PC-3 (cell line): ENCODE data around the gene GLB1L3. TPM values are rescaled to one million over a fixed set of nuclear protein-coding genes. Genes with fewer than 3 reads are reported as not detected.

Experiments
- ATAC-seq: fragments of 200-7000 bp; cut with Tn5 transposase; 2 replicates; pipeline ENCODE4 v1.9.1; 2020; ENCODE audit warnings: mild to moderate bottlenecking, moderate library complexity
- BruUV-seq: library from RNA; stranded (reverse); fragments of 400-500 nt; replicated peaks from 2 replicates; lab custom pipeline; 2021; lab: Mats Ljungman, UMichigan
- CTCF ChIA-PET: fragments of 300-600 bp; sonication (Branson Sonifier 250); formaldehyde crosslinking; loops from one replicate; lab custom pipeline; 2022; ENCODE audit warnings: antibody characterized with exemption; lab: Charles Lee
- POLR2A ChIA-PET: fragments of 300-600 bp; sonication (Branson Sonifier 250); formaldehyde crosslinking; loops from one replicate; lab custom pipeline; 2022; ENCODE audit warnings: antibody characterized with exemption; ENCODE audit not compliant: unreplicated experiment; lab: Charles Lee
- DNase-seq: peaks from one replicate; pipeline ENCODE4 v3.0.0-alpha.2; 2015
- H2AFZ ChIP-seq: fragments of 300-600 bp; sonication (generic); 2 replicates; pipeline ENCODE4 v1.6.0; 2016; ENCODE audit warnings: antibody characterized with exemption, low read length
- H3F3A ChIP-seq: fragments of 300-600 bp; sonication (generic); one replicate; pipeline ENCODE4 v1.6.0; 2017; ENCODE audit warnings: antibody characterized with exemption, low read length, control low read depth, mild to moderate bottlenecking; ENCODE audit not compliant: unreplicated experiment
- H3K27ac ChIP-seq: fragments of 300-600 bp; sonication (generic); 2 replicates; pipeline ENCODE4 v1.5.1; 2016; ENCODE audit warnings: mild to moderate bottlenecking, low read length
- H3K27me3 ChIP-seq: fragments of 300-600 bp; sonication (generic); 2 replicates; pipeline ENCODE4 v1.6.1; 2016; ENCODE audit warnings: low read length, mixed read lengths
- H3K36me3 ChIP-seq: fragments of 300-600 bp; sonication (generic); 2 replicates; pipeline ENCODE4 v1.6.1; 2016; ENCODE audit warnings: low read depth, mixed run types, low read length, mixed read lengths
- H3K4me1 ChIP-seq: fragments of 300-600 bp; sonication (generic); 2 replicates; pipeline ENCODE4 v1.5.1; 2016; ENCODE audit warnings: low read length; ENCODE audit not compliant: insufficient read depth
- H3K4me2 ChIP-seq: fragments of 300-600 bp; sonication (generic); 2 replicates; pipeline ENCODE4 v1.6.0; 2016; ENCODE audit warnings: low read length
- H3K4me3 ChIP-seq: fragments of 300-600 bp; sonication (generic); 2 replicates; pipeline ENCODE4 v1.5.1; 2016; ENCODE audit warnings: mild to moderate bottlenecking, low read length, mixed read lengths
- H3K79me2 ChIP-seq: fragments of 300-600 bp; sonication (generic); 2 replicates; pipeline ENCODE4 v1.6.1; 2017; ENCODE audit warnings: low read length, mixed read lengths
- H3K9ac ChIP-seq: fragments of 300-600 bp; sonication (generic); 2 replicates; pipeline ENCODE4 v1.6.0; 2016; ENCODE audit warnings: mild to moderate bottlenecking, low read length
- H3K9me2 ChIP-seq: fragments of 300-600 bp; sonication (generic); replicated peaks from 2 replicates; pipeline ENCODE4 v1.6.1; 2016; ENCODE audit warnings: mixed run types, low read length, mixed read lengths
- H3K9me3 ChIP-seq: fragments of 300-600 bp; sonication (generic); 2 replicates; pipeline ENCODE4 v1.6.1; 2016; ENCODE audit warnings: low read length, mixed read lengths
- H4K20me1 ChIP-seq: fragments of 300-600 bp; sonication (generic); 2 replicates; pipeline ENCODE4 v1.6.1; 2016; ENCODE audit warnings: low read length, mixed read lengths
- CTCF ChIP-seq: fragments of 300-600 bp; sonication (generic); conservative IDR thresholded peaks from 2 replicates; pipeline ENCODE4 v1.5.1; 2017; ENCODE audit warnings: antibody characterized with exemption, low read depth, mild to moderate bottlenecking, low read length
- EZH2 ChIP-seq: fragments of 300-600 bp; sonication (generic); IDR thresholded peaks from one replicate; pipeline ENCODE4 v1.6.1; 2017; ENCODE audit warnings: antibody characterized with exemption, mild to moderate bottlenecking, low read length; ENCODE audit not compliant: unreplicated experiment
- EZH2phosphoT487 ChIP-seq: fragments of 300-600 bp; sonication (generic); IDR thresholded peaks from 2 replicates; pipeline ENCODE4 v1.6.1; 2018; ENCODE audit warnings: mild to moderate bottlenecking, antibody characterized with exemption, low read length, borderline replicate concordance
- intact Hi-C: fragments of 100-400 bp; cut with micrococcal nuclease; formaldehyde crosslinking; loops from 2 replicates; pipeline ENCODE4 v1.9.0; 2023
- total RNA-seq: library from RNA; depleted of rRNA; stranded (reverse); fragments of >200 nt; gene quantifications from 2 replicates; pipeline ENCODE4 v1.2.3, GENCODE V29; 2014

Gene GLB1L3
- total RNA-seq, 1 experiment from 2014 or later = not detected

- Histone ChIP-seq H3K4me2 (no peak overlapping the region), H3F3A (peaks cover 6% of the 10 kb centered on the region), H3K79me2 (no peaks in the 10 kb centered on the region), H3K4me1 (peaks cover 32% of the 10 kb centered on the region), H3K9me3 (no peaks in the 10 kb centered on the region), H3K36me3 (peaks cover 3% of the 10 kb centered on the region; the same call in 1 of the 2 replicates), H3K9me2 (no peaks in the 10 kb centered on the region), H3K27me3 (no peaks in the 10 kb centered on the region), H3K4me3 (no peak overlapping the region), H4K20me1 (no peaks in the 10 kb centered on the region), H3K27ac (no peak overlapping the region), H2AFZ (no peak overlapping the region), H3K9ac (no peak overlapping the region)
- CTCF ChIA-PET = no interaction called here
- TF ChIP-seq CTCF (no peak), EZH2 (no peak), EZH2phosphoT487 (no peak)
- ATAC-seq (no peak), DNase-seq (no peak)
- POLR2A ChIA-PET = no interaction called here
- no TSS peak for BruUV-seq
- intact Hi-C loops = no loop called here
Measured at GRCh38 chr11:134264966-134265764, 11.0 kb upstream of the GLB1L3 start.

- no peaks in the 10 kb centered on the region for H3K9me3 ChIP-seq
- TF ChIP-seq EZH2 (no peak), EZH2phosphoT487 (no peak), CTCF (no peak)
- peaks cover 6% of the 10 kb centered on the region for H3F3A ChIP-seq
- no peak for DNase-seq
- H3K4me2 ChIP-seq = peak overlapping the region; percentile 73
- no peaks in the 10 kb centered on the region for H4K20me1 ChIP-seq
- POLR2A ChIA-PET = interaction anchor here (1.2 kb wide), 1 partner anchor 42 kb away, joined by 4 read pairs; the partner anchor contains the start of genes NCAPD3 and VPS26B
- intact Hi-C loops = loop anchor here (1.0 kb wide), 2 partner anchors 13 to 42 kb away; partner anchors contain the start of genes ACAD8, THYN1 and VPS26B
- no peaks in the 10 kb centered on the region for H3K9me2 ChIP-seq
- CTCF ChIA-PET = no interaction called here
- no peak overlapping the region for H3K9ac ChIP-seq
- H3K27me3 ChIP-seq = no peaks in the 10 kb centered on the region
- H3K79me2 ChIP-seq = no peaks in the 10 kb centered on the region
- BruUV-seq = no TSS peak
- peak; percentile 57 for ATAC-seq
- peak overlapping the region; percentile 37 for H2AFZ ChIP-seq
- H3K4me3 ChIP-seq = peak overlapping the region; percentile 24; the same call in 1 of the 2 replicates
- peak overlapping the region; percentile 83 for H3K27ac ChIP-seq
- H3K36me3 ChIP-seq = no peaks in the 10 kb centered on the region; the same call in 1 of the 2 replicates
- H3K4me1 ChIP-seq = peaks cover 32% of the 10 kb centered on the region
Measured at GRCh38 chr11:134266440-134266839, 9.7 kb upstream of the GLB1L3 start.
